BJ (cell line): ENCODE measurements around the gene ARMH1. TPM values are rescaled to one million over a fixed set of nuclear protein-coding genes. Genes with fewer than 3 reads are reported as not detected.

Experiments
- CTCF ChIA-PET: fragments of 350-600 bp; formaldehyde crosslinking; extraction: SDS; loops from one replicate; lab custom pipeline; 2021; ENCODE audit warnings: antibody characterized with exemption, inconsistent platforms; lab: Yijun Ruan, JAX
- POLR2A ChIA-PET: fragments of 300-600 bp; sonication (Branson Sonifier 250); formaldehyde crosslinking; extraction: SDS; loops from one replicate; lab custom pipeline; 2021; ENCODE audit warnings: antibody characterized with exemption; lab: Charles Lee
- DNase-seq: peaks from one replicate; pipeline ENCODE4 v3.0.0-alpha.2; 2011; ENCODE audit warnings: low read depth
- H3K27me3 ChIP-seq: 2 replicates; pipeline ENCODE4 v1.6.0; 2011; ENCODE audit warnings: low read length; ENCODE audit not compliant: control insufficient read depth, insufficient read depth
- H3K36me3 ChIP-seq: 2 replicates; pipeline ENCODE4 v1.5.1; 2011; ENCODE audit warnings: low read length; ENCODE audit not compliant: control insufficient read depth, insufficient read depth
- H3K4me3 ChIP-seq: 2 replicates; pipeline ENCODE4 v1.5.1; 2011; ENCODE audit warnings: low read depth, mild to moderate bottlenecking, control low read depth, low read length
- polyA plus RNA-seq: library from polyadenylated mRNA; depleted of rRNA; stranded (reverse); fragments of >200 nt; gene quantifications from 2 replicates; pipeline ENCODE4 v1.2.3, GENCODE V29; 2011
- TF ChIP-seq, protein P1 (sequence below): IDR thresholded peaks from 2 replicates; pipeline ENCODE4 v1.5.1; 2011; ENCODE audit warnings: low read depth, mild to moderate bottlenecking, control low read depth, inconsistent platforms, low read length, moderate library complexity; ENCODE audit not compliant: insufficient read depth

The ARMH1 gene
- polyA plus RNA-seq, 1 experiment = 0.86 TPM

DNA sequence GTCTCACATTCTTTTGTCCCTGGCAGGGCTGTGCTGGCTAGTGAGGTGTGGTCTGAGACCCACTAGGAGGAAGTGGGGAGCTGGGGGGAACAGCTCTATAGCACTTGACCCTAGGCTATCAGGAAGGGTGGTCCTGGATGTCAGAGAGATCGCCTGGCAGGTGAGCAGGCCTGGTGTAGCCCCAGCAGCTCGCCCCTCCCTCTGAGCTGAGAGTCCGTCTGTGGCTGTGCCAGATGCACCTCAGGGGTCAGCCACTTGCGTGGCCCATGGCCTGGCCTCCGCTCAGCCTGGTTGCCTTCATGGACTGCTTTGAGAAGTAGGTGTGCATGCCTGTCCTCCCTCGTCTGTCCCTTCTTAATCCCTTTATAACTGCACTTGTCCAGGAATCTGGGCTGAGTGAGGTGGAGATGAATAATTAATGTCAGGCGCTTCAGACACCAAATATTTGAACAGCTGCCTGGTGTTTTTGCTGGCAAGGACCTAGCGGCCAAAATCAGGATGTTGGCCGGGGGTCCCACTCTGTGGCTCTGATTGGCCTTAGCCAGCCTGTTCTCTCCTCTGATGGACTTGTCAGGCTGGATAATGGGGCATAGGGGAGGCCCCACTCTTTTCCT is 30.7 kb upstream of the ARMH1 start:
- Histone ChIP-seq H3K4me3 (no peak overlapping the region), H3K27me3 (no peaks in the 10 kb centered on the region), H3K36me3 (peaks cover 30% of the 10 kb centered on the region)
- ChIA-PET CTCF (interaction anchor here (0.8 to 13.4 kb wide), 5 partner anchors 6 to 34 kb away, joined by 3 to 192 read pairs (median 4); no protein-coding TSS in a partner anchor), POLR2A (interaction anchor here (0.6 kb wide), 1 partner anchor 83 kb away, joined by 3 read pairs; no protein-coding TSS in a partner anchor)
- no peak for DNase-seq
- TF ChIP-seq, protein P1, sequence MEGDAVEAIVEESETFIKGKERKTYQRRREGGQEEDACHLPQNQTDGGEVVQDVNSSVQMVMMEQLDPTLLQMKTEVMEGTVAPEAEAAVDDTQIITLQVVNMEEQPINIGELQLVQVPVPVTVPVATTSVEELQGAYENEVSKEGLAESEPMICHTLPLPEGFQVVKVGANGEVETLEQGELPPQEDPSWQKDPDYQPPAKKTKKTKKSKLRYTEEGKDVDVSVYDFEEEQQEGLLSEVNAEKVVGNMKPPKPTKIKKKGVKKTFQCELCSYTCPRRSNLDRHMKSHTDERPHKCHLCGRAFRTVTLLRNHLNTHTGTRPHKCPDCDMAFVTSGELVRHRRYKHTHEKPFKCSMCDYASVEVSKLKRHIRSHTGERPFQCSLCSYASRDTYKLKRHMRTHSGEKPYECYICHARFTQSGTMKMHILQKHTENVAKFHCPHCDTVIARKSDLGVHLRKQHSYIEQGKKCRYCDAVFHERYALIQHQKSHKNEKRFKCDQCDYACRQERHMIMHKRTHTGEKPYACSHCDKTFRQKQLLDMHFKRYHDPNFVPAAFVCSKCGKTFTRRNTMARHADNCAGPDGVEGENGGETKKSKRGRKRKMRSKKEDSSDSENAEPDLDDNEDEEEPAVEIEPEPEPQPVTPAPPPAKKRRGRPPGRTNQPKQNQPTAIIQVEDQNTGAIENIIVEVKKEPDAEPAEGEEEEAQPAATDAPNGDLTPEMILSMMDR = no peak

DNA sequence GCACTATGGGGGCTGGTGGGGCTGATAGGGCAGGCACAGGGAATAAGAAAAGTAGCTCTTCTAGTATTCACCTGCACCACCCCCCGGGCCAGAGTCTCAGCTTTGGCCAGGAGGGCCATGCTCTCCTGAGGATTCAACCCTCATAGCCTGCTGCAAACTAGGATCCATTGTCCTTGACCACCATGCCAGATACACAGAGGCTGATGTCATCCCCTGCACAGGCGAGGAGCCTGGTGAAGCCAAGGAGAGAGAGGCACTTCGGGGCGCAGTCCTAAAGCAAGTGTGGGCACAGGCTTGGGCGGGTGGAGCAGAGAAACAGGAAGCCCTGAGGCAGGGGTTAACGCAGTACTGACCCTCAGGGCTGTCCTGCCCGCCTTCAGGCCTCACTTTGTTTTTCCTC is 29.7 kb upstream of the ARMH1 start:
- DNase-seq = no peak
- ChIA-PET POLR2A (no interaction called here), CTCF (interaction anchor here (0.6 to 9.0 kb wide), 3 partner anchors 26 to 40 kb away, joined by 3 to 424 read pairs (median 45); no protein-coding TSS in a partner anchor)
- no peaks in the 10 kb centered on the region for H3K27me3 ChIP-seq
- TF ChIP-seq, protein P1 = no peak
- H3K36me3 ChIP-seq = peaks cover 29% of the 10 kb centered on the region
- H3K4me3 ChIP-seq = no peak overlapping the region

DNA sequence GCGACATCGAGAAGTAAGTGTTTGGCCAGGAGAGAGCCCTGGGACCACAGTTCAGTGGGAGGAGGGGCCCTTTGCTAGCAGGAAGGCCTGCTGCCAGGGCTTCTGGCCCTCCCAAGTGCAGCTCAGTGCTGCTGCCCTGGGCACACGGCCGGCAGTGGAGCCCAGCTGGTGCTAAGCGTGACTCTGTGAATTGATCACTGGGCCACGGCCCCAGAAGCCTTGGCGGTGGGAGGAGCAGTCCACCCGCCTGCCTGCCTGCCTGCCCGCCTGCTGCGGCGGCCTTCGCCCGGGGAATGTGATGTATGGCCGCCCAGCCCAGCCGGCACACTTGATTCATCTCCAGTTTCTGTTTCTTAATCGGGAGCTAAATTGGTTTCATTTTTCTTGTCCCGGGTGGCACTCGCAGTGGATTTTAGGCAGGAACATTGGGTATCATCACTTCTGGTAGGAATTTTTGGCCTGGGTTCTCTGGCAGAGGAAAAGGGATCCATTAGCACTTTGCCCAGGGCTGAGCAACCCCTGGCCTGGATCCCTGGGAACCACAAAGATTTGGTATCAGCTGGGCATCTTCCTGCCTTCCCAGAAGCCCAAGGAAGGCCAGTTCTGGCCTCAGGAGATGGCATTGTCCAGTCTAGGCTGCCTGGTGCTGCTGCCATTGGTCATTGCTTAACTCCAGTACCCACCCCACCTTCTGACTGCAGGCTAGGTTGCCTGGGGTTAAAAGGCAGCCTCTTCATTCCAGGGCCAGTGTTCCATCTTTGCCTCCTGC is 28.9 kb upstream of the ARMH1 start:
- TF ChIP-seq, protein P1 = no peak
- no peak for DNase-seq
- POLR2A ChIA-PET = no interaction called here
- Histone ChIP-seq H3K27me3 (no peaks in the 10 kb centered on the region), H3K4me3 (no peak overlapping the region), H3K36me3 (peaks cover 31% of the 10 kb centered on the region)
- CTCF ChIA-PET = interaction anchor here (1.0 to 9.0 kb wide), 2 partner anchors 40 to 56 kb away, joined by 3 to 424 read pairs; no protein-coding TSS in a partner anchor

DNA sequence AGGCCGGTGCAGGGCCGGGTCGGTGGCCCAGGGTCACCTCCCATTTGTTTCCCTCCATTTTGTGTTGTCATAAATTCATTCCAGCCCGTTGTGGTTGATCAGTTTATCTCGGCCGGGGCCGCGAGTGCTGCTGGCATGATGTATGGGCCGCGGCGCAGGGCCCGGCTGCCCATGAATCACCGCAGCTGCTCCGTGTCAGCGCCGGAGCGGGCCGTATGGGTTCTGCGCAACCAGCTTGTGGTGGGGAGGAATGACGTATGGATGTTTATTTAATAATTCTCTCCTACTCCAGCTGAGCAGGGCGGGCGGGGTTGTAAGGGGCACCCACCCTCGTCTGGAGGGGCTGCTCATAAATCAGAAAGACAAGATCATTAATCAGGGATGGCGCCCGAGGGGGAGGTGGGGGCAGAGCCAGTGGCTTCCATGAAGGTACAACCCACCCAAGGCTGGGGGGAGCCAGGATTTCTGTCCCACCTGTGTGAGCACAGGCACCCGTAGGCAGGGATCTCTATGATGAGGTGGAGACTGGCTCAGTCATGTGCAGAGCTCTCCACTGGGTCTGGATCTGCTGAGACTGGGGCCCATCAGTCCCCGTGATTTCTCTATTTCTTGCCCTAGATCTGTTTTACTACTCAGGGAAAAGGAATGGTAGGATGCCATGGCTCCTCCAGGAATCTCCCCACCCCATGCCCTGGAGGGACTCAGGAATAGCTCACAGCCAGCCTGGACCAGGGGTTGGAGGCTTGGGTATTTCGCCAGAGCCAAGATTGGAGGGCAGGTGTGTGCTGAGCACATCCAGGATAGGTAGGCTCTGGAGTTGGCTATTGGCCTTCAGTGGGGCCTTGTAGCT is 28.0 kb upstream of the ARMH1 start:
- TF ChIP-seq, protein P1 = no peak
- Histone ChIP-seq H3K4me3 (no peak overlapping the region), H3K36me3 (peaks cover 28% of the 10 kb centered on the region), H3K27me3 (no peaks in the 10 kb centered on the region)
- ChIA-PET CTCF (interaction anchor here (1.0 to 9.0 kb wide), 4 partner anchors 9 to 57 kb away, joined by 3 to 424 read pairs (median 98); no protein-coding TSS in a partner anchor), POLR2A (no interaction called here)
- no peak for DNase-seq
